Ecto neural progenitor cell (in vitro differentiated cells): ENCODE results near the gene CD40.
A peak's percentile ranks its signal among the peaks of the same experiment; 100 is the strongest.

Source experiments
- DNase-seq: peaks from one replicate; pipeline ENCODE4 v3.0.0-alpha.2; 2018; ENCODE audit warnings: low spot score

The CD40 gene

GRCh38 chr20:46117704-46118467 lies at the start of gene CD40:
CD40 (plus strand) TSS chr20:46118314; CDS start chr20:46118344, 30 bp downstream.
- DNase-seq = peak; percentile 94

DNA sequence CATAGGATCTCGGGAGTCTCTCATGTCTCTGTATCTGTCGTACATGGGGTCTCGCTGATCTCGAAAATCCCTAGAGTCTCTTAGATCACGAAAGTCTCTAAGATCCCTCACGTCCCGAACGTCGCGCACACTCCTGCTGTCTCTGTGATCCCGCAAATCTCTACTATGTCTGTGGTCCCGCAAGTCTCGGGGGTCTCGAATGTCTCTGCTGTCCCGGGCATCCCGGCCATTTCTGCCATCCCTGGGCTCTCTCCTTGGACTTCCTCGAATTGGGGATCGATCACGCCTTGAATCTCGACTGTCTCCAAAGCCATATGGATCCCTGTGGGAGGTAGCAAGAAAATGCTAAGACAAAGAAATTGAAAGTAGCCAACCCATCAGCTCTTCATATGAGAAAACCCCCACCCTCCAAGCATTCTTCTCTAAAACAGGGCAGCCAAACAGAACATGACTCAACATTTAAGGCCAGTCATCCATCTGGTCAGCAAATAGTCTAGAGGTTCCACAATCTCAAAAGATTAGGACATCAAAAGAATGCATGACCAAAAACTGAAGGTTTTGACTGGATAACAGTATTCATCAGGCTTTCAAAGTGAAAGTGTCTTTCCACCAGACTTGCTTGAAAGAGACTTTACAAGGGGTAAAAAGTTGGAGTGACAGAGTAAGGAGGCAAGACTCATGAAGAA lies 47.8 kb upstream of the CD40 start:
- DNase-seq = no peak

DNA sequence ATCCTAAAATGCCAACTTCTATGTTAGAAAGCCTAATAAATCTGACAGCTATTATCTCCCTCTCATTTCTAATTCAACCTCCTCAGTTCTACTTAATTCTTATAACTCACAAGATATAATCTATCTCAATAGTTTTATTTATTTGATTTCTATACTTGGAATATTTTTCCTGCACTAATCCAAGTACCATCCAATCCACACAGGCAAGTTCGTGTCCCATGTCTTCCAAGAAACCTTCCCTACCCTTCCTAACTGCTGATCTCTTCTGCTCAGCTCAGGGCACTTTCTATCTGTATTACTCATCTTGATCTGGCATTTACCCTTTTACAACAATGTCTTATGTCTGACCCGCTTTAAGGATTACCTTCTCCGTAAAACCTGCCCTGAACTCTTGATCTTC lies 46.5 kb upstream of the CD40 start:
- DNase-seq = no peak

- no peak for DNase-seq
These were observed 45.1 kb upstream of the CD40 start for GRCh38 chr20:46073024-46073423.

- DNase-seq = no peak
These were observed 44.7 kb upstream of the CD40 start for GRCh38 chr20:46073443-46073842.

GRCh38 chr20:46074006-46074405 lies 44.1 kb upstream of the CD40 start:
- DNase-seq = no peak

GRCh38 chr20:46076806-46077205 lies 41.3 kb upstream of the CD40 start:
- no peak for DNase-seq

DNA sequence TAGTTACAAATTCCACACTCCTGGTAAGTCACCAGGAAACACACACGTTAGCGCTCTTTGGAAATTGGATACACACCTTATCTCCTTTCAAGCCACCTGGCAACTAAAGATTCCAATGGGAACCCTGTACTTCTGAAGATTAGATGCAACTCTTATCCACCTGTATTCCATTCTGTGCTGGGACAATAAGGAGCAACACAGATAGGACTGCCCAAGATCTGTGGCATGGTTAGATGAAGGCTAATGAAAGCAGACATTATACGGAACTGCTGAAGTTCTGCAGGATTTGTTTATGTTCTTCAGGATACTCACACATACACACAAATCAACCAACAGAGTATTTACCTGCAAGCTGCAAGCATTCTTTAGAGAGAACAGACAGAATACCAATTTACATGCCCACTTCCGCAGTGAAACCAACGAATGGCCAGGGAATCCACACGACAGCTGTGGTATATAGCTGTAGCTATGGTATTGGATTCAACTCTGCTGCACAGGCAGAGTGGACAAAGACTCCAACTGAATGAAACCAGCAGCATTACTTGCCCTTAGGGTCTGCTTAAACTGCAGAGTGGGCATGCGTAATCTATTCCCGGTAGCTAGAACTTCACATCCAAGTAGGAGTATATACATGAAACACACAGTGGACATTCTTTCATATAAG lies 40.3 kb upstream of the CD40 start:
- no peak for DNase-seq

DNA sequence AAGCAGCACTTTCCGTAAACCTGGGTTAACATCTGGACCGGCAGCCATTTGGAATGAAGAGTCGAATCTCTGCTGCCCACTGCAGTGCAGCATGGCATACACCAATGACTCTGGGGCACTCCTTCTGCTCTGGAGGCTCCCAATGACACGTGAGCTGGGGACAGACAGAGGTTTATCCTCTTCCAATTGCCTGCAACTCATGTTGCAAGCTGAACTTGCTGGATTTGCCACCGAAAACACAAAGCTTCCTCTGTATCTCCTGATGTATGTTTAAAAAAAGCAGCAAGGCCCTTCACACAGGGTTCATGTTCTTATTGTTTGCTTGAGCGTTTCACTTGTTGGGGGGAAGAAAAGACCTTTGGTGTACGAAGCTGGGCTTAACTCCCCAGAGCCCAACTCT lies 39.2 kb upstream of the CD40 start:
- no peak for DNase-seq

GRCh38 chr20:46081074-46081473 lies 37.0 kb upstream of the CD40 start:
- DNase-seq = no peak

DNA sequence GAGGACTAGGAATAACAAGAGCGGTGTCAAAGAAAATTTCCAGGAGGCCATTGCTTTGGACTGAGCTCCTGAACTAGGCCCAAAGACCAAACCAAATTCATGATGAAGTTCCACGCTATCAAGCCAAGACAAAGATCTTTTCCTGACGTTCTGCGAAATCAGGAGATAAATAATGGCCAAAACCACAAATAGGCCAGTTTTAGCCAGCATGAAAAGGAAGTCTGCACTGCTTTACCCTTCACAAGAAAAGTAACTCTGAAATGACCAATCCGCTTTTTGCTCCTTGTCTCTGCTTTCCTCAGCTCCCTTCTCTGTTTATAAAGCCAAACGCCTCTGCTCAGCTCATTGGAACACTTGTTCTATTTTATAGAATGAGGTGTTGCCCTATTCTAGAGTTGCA lies 35.0 kb upstream of the CD40 start:
- DNase-seq = no peak

GRCh38 chr20:46083531-46084061 lies 34.5 kb upstream of the CD40 start:
- DNase-seq = no peak

- no peak for DNase-seq
These were observed 33.3 kb upstream of the CD40 start for GRCh38 chr20:46084805-46085178.

DNA sequence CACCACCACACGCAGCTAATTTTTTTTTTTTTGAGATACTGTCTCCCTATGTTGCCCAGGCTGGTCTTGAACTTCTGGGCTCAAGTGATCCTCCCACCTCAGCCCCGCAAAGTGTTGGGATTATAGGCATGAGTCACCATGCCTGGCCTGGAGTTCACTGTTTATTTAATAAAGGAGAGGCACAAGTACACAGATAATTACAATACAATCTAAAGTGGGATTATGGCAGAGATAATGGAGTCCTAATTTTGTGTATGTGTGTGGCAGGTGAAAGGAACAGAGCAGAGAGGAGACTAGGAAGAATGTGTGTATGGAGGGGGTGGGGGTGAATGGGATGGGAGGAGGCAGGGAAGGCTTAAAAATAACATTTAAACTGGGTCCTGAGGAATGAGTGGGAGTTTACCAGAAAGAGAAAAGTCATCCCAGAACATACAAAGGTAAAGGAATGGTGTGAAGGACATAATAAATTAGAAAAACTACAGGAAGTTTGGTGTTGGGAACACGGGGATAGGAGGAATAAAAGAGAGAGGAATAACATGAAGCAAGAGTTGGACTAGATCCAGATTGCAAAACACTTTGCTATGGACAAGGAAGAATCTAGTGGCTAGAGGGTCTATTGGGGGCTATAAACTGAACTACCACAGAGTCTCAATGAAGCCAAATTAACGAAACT lies 32.8 kb upstream of the CD40 start:
- DNase-seq = no peak

DNA sequence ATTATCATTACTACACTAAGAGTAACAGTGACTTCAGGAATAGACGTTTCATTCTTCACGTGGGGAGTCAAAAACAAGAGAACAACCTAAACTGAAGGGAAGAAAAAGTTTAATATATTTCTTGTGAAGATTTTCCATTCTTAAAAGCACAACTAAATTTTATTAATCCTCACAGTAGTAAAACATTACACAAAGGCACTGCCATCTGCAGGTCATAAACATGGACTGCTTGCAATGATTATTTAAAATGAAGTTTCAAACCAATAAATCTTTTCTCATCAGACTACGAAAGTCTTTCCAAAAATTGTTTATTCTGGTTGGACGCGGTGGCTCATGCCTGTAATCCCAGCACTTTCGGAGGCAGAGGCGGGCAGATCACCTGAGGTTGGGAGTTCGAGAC lies 31.0 kb upstream of the CD40 start:
- no peak for DNase-seq

GRCh38 chr20:46088409-46089166 lies 29.5 kb upstream of the CD40 start:
- DNase-seq = no peak

GRCh38 chr20:46089167-46089416 lies 29.0 kb upstream of the CD40 start:
- no peak for DNase-seq

- DNase-seq = peak; percentile 96
These were observed 28.4 kb upstream of the CD40 start, which contains the start of gene NCOA5 for GRCh38 chr20:46089417-46090388. NCOA5 (minus strand) TSS chr20:46089962; CDS start chr20:46079424, 10,538 bp downstream.

GRCh38 chr20:46091622-46092535 lies 26.2 kb upstream of the CD40 start:
- DNase-seq = peak; percentile 60

GRCh38 chr20:46093531-46093930 lies 24.6 kb upstream of the CD40 start:
- DNase-seq = no peak
